ENCODE results near the gene AKAP8L.

Gene AKAP8L, protein sequence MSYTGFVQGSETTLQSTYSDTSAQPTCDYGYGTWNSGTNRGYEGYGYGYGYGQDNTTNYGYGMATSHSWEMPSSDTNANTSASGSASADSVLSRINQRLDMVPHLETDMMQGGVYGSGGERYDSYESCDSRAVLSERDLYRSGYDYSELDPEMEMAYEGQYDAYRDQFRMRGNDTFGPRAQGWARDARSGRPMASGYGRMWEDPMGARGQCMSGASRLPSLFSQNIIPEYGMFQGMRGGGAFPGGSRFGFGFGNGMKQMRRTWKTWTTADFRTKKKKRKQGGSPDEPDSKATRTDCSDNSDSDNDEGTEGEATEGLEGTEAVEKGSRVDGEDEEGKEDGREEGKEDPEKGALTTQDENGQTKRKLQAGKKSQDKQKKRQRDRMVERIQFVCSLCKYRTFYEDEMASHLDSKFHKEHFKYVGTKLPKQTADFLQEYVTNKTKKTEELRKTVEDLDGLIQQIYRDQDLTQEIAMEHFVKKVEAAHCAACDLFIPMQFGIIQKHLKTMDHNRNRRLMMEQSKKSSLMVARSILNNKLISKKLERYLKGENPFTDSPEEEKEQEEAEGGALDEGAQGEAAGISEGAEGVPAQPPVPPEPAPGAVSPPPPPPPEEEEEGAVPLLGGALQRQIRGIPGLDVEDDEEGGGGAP

DNA sequence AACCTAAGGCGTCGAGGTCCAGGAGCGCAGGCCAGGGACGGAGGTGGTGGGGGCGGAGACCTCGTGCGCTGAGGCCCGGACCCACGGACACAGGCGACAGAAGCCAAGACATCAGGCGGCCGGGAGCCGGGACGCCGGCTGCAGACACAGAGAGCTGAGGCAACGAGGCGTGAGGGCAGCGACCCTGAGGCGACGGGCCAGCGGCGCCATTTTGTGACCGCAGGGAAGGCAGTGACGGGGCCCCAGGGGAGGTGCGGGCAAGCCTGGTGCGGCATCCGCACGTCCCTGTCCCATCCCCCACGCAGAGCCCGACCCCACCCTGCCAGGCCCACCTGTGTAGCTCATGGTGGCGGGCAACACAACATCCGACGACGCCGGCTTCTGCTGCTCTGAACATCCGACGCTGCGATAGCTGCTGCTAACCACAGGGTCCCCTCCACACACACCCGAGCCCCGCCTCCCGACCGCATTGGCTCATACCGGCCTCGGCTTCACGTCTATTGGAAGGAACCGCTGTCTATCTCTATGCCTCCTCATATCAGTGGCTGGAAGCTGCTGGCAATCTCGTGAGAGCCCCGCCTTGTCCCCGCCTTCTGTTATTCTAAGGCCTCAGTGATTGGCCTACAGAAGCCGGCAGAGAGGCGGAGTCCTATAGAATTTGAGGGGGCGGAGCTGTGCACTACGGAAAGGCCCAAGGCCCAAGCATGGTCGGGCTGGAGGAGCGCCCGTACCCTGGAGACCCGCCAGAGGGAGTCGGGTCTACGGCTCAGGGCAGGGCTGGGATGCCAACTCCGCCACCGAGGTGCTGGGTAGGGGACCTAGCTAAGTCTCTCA is at the start of gene AKAP8L:
AKAP8L (minus strand) TSS at position 410 of the 834 bp plus-strand sequence; CDS start at position 345, 65 bp downstream.
- DNase-seq: peak; percentile 100

DNA sequence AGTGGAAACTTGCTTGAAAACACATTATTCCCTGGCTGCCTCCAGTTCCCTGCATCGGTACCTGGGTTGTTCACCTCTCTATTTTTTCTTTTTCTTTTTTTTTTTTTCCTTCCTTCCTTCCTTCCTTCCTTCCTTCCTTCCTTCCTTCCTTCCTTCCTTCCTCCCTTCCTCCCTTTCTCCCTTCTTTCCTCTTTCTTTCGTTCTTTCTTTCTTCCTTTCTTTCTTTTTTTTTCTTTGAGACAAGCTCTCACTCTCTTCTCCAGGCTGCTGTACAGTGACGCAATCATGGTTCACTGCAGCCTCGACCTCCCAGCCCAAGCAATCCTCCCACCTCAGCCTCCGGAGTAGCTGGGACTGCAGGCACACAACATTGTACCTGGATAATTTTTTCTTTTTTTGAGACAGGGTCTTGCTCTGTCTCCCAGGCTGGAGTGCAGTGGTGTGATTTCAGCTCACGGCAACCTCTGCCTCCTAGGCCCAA is 49.0 kb upstream of the AKAP8L start:
- DNase-seq: no peak

DNA sequence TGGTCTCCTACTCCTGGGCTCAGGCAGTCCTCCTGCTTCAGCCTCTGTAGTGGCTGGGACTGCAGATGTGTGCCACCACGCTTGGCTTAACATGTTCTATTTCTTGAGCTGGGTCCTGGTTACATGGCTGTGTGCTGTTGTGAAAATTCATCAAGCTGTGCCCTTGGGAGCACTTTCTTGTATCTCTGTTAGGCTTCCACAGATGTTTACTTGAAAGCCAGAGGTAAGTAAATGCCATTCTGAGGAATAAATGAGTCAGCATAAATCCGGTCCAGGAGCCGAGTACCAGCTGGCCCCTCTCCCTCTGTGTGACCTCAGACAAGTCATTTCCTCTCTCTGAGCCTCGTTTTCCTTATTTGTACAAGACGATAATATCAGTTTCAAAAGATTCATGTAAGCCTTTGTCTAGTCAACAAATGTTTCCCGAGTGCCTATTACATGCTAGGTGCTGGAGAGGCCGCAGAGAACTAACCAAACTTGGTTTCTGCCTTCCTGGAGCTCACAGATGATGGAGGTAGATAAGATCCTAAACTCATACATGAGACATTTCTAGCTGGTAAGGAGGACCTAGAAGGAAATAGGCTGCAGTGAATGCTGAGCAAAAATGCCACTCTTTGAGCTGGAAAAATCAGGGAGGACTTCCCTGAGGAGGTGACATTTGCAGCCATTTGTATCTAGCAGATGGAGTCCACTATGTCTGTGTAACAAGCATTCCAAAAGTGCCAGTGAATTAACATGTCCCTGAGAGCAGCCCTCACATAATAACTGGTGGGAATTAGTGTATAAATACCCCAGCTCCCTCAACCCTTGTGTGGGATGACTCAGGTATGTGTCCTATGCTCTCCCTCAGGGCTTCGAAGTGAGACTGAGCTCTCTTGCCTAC is 48.3 kb upstream of the AKAP8L start:
- peak; percentile 43 for DNase-seq

DNA sequence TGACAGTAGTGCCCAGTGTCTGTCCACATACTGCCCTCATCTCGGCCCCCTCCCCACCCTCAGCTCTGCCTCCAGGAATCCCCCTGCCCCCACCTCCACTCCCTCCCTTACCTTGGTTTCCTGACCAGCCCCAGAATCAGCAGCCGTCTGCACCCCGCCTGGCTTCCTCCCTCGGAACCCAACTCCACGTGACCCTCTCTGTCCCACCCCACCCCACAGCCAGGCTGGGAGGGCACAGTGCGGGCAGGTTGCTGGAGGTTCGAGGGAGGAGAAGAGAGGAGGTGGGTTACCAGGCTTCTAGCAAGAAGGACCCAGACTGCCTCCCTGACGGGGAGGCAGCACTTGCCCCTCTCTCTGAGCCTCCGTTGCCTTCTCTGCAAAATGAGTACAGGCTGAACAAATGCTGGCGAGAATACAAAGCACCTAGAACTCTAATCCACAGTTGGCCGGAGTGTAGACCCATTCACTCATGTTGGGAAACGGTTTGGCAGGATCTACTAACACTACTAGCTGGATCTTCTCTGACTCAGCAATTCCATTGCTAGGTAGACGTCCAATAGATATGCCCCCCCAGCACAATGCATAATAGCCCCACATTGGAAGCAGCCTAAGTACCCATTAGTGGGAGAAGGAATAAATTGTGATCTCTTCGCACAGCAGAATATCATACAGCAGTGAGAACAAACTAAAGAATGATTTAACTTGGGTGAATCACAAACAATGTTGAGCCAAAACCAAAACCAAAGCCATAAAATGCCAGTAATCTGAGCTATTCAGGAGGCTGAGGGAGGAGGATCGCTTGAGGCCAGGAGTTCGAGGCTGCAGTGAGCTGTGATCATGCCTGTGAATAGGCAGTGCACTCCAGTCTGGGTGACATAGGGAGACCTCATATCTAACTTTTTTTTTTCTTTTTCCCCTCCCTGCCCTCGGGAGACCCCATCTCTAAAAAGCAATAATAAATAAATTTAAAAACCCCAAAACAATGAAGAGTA is 45.9 kb upstream of the AKAP8L start, which contains the start of gene RASAL3:
RASAL3 (minus strand) TSS at position 151 of the 992 bp plus-strand sequence. CDS start 186 bp downstream, outside the sequence.
- no peak for DNase-seq

DNA sequence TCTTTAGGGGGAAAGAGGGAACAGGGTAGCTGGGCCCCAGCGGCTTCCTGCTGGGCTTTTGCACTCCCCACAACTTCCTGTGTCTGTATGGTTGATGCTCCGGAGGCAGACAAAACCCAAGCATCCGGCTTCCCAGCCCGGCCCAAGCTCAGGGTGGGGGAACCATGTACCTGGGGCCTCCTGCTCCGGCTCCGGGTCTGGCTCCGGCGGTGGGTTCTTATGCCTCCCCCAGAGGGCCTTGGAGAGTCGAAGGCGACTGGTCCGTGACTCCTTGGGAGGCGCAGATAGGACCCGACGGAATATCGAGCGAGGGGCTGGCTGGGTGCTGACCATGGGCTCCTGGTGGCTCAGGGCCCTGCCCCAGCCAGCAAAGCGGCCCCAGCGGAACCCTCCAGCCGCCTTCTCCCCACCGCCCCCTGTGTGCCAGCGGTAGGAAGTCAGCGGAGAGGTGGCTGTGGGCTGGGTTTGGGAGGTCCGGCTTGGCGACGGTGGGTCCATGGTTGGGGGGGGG is 45.1 kb upstream of the AKAP8L start:
- DNase-seq: peak; percentile 28

DNA sequence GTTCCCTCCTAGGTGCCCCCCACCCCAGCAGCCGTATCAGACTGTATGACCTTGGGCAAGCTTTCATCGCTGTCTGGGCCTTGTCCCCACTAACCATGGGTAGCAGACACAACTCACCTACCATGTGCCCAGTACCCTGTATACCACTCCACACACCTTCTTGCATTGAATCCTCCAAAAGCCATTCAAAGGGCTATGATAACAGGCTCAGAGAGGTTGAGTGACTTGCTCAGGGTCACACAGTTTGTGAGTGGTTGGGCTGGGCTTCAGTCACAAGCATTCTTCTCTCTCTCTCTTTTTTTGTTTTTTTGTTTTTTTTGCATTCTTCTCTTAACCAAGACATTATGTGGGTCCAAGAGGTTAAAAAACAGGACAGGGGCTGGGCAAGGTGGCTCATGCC is 42.9 kb upstream of the AKAP8L start:
- DNase-seq: no peak

DNA sequence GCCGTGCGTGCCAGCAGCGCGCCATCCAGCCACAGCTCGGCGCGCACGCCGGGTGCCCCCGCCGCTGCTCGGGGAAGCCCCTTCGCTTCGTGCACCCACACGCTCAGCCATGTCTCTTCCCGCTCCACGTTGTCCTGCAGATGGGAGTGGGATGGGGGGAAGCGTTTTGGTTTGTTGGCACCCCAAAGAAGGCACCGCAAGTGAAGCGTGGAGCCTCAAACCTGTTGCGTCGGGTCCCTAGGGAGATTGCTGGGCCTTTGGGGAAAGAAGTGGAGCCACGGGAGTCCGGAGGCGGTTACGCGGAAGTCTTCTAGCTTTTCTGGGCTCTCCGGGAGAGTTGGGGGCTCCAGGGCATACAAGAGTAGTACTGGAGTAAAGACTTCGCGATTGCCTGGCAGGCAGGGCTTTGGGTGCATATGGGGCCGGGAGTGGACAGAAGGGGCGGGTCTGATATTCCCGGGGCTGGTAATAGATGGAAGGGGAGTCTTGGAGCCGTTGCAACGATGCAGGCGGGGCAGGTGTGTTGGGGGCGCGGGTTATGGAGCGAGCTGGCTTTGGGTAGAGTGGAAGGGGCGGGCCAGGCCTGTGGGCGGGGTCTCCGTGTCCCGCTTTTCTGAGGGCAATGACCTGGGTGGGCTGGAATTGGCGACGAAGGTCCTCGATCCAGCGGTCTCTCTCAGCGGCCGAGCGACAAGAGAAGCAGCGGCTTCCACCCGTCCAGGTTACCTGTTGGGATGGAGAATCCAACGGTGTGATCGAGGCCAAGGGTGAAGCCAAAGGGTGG is 39.1 kb upstream of the AKAP8L start:
- DNase-seq: no peak

DNA sequence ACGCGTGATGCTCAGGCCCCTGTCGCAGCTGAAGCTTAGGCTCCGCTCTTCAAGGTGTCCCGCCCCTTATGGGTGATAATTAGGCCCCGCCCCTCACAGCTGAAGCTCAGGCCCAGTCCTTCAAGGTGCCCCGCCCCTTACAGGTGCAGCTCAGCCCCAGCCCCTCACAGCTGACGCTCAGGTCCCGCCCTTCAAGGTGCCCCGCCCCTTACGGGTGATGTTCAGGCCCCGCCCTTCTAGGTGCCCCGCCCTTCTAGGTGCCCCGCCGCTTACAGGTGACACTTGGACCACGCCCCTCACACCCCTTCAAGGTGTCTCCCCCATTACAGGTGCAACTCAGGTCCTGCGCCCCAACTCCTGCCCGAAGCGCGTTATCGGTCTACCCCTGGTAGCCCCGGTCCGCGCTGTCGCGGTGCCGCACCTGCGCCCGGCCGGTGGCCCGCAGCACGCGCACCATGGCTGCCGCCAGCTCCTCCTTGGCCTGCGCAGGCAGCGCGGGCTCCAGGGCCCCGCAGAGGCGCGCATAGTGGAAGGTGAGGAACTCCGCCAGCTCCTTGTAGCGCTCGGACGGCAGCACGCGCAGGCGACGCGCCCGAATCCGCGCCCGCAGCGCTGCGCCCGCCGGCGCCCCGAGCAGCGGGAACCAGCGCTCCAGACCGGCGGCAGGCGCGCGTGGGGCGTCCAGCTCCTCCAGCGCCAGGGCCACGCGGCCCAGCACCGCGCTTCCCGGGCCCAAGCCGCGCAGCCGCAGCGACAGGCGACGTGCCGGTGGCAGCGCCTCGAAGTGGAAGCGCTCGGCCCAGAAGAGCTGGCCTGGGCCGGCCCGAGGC is 38.3 kb upstream of the AKAP8L start:
- no peak for DNase-seq

DNA sequence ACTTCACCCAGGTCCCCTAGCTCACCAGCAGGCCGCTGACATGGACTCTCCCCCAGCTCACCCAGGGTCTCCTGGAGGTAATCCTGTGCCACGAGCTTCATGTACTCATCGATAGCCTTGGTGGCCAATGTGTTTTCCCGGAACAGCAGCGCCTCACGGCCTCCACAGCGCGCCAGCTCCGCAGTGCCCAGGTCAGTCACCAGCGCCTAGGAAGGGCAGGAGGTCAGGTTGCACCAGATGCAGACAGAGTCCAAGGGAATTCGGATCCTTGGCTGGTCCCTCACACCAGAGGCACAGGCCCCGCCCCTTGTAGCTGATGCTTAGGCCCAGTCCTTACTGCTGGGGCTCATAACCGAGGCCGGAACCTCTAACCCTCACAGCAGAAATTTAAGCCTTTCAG is 37.7 kb upstream of the AKAP8L start:
- DNase-seq: no peak

DNA sequence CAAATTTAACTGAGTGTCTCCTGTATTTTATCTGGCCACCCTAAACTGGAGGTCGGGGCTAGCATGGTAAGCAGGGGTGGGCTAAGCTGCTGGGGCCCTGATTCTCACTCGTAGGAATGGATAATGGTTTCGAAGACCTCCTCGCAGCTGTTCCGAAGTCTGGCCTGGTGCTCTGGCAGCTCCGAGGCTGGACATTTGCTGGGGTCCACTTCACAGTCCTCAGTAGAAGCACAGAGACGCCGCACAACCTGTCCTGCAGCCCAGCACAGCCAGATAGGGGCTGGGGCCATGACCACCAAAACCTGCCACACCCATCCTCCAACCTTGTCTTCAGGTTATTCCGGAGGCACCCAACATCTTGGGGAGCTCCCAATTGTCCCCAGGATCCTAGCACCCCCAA is 37.2 kb upstream of the AKAP8L start:
- no peak for DNase-seq

DNA sequence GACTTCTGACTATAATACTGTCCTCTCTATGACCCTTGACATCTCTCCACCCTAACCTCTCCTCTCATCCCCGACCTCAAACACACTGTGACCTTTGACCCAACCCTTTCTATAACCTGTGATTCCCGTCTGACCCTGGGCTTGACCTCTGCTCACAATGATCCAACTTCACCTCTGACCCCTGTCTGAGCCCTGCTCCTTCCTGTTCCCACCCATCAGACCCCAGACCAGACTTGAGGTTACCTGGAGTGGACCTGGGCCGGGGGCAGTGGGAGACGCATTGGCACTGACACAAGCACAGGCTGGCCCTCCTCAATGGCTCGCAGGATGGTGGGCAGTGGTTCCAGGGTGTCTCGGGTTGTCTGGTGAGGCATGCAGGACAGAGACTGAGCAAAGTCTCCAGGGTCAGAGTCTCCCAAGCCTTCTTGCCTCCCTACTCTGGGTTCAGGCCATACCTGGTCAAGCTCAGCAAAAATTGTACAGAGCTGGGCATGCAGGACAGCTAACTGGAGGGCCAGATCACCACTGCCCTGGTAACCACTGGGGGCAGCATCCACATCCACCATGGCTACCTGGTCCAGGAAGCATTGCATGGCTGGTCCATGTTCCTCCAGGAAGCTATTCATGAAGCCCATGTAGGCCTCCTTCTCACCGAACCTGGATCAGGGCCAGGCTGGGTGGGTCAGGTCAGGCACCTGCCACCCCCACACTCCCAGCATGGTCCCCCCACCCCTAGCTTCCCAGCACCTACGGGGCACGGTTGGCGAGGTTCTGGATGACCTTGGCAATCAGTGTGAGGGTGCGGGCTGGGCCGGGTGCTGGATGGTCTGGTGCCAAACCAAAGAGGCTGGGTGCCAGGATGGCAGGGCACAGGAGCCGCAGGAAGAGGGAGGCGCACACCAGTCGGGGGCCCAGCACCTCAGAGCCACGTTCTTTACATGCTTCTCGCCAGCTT is 35.4 kb upstream of the AKAP8L start:
- DNase-seq: no peak

DNA sequence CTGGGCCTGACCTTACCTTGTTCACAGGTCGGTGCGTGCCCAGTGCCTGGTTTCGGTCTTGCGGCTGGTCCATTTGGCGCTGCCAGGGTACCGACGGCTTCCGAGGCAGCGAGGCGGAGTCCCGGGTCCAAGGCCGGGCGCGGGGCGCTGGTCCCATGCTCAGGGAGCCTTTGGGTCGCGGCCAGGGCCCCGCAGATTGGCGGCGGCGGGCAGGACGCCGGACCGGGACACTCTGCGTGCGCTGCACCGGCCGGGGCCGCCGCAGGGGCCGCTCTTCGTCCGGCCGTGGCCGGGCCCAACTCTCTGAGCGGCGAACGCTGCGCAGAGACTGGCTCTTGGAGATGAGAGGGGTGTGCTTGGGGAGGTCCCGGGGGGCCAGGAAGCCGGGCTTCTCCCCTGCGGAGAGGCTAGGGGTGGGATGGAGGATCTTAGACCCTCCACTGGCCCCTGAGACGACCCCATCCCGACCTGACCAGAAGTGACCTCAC is 34.3 kb upstream of the AKAP8L start:
- DNase-seq: no peak

DNA sequence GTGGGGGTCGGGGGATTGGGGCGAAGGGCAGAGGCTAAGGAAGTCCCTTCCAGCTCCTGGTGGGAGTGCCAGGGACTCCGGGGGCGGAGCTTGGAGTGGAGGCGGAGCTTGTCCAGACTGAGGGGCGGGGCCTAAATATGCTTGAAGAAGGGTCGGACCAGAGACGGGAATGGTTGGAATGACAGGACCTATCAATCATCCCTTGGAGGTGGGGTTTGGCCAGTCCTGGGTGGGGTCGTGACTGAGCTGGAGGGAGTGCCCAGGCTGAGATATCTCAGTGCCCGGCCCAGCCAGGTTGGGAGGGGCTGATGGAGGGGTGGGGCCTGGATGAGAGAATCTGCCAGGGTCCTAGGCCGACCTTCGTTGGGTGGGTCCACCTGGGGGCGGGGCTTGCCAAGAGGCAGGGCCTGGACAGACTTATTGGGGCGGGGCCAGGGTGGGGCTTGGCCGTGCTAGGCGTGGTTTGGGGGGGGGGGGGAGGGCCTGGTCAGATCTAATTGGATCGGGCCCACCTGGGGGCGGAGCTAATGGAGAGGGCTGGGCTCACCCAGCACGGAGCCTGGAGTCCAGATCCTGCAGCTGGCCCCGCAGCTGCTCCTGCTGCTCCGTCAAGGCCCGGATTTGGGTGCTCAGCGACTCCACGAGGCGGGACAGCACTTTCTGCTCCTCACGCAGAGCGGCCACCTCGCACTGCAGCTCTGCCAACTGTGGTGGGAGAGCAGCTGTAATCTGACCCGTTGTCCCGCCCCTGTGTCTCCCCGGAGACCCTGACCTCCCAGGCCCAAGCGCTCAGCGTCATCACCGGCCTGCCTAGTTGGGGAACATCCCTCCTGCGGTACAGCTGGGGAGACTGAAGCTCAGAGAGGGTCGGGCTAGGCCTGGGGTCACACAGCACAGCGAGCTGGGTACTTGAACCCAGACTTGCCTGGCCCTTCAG is 33.6 kb upstream of the AKAP8L start:
- DNase-seq: peak; percentile 88

DNA sequence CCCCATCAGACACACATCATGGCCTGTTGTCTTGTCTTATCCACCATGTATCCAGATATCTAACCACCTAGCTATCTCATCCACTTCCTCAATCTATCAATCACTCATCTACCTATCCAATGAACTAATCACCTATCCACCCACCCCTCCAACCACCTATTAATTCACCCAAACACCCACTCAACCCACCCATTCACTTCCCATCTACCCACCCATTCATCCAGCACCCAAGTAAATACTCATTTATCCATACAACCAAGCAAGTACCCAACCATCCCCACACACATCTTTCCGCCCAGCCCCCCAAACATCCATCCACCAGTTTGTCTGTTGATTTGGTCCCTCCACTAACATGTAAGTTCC is 31.7 kb upstream of the AKAP8L start:
- DNase-seq: no peak

DNA sequence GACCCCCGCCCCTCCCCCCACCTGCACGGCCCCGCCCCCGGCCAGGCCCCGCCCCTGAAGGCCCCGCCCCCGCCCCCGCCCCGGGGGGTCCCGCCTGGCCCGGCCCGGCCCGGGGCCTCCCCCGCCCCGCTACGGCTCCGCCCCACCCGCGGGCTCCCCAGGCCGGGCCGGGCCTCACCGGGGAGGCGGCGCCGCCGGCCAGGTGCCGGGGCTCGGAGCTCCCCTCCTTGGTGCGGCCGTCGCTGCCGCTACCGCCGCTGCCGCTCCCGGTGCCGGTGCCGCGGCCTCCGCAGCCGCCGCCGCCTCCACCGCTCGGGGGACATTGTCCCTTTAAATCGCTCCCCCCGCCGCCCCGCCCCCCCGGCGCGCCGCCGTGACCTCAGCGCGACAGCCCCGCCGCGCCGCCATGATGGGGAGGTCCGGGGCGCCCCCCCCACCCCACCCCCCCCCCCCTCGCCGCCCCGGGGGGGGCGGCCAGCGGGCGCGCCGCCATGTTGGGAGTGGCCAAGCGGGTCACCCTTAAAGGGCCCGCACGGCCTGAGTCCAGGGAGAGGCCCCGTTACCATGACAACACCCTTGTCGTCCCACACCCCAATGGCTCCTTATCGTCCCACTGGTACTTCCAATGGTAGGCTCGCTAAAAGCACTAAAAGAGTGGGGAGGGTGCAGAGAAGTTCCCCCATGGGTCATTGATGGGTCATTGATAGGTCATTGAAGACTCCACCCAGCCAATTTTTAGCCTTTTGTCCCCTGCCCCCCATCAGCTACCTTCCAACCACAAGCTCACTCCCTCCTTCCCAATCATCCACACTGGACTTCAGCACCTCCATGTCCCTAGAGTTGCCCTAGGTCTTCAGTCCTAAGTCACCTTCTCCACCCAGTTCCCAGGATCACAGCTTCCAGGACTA is 31.1 kb upstream of the AKAP8L start, which contains the start of gene WIZ:
WIZ (minus strand) TSS at position 337 of the 908 bp plus-strand sequence. CDS start 1,649 bp downstream, outside the sequence.
- peak; percentile 92 for DNase-seq
